HG03097 (cell line): Measurements from ENCODE around the gene TENT5A.

Experiments used
- ATAC-seq: cut with Tn5 transposase; IDR thresholded peaks from one replicate; pipeline ENCODE4 v1.9.1; 2021; ENCODE audit not compliant: unreplicated experiment, low FRiP score

TENT5A gene

GRCh38 chr6:81772741-81773140, 20.3 kb upstream of the TENT5A start:
- ATAC-seq: peak; percentile 98

- no peak for ATAC-seq
Observed at GRCh38 chr6:81771097-81771496, 18.6 kb upstream of the TENT5A start.

GRCh38 chr6:81770381-81770780, 17.9 kb upstream of the TENT5A start:
- no peak for ATAC-seq

GRCh38 chr6:81769824-81770223, 17.3 kb upstream of the TENT5A start:
- no peak for ATAC-seq

GRCh38 chr6:81768150-81768942, 15.9 kb upstream of the TENT5A start:
- ATAC-seq: no peak

- no peak for ATAC-seq
Observed at GRCh38 chr6:81767163-81767891, 14.8 kb upstream of the TENT5A start.

GRCh38 chr6:81766482-81767069, 14.1 kb upstream of the TENT5A start:
- ATAC-seq: peak; percentile 72

- no peak for ATAC-seq
Observed at GRCh38 chr6:81764531-81764930, 12.1 kb upstream of the TENT5A start.

- no peak for ATAC-seq
Observed at GRCh38 chr6:81763968-81764367, 11.5 kb upstream of the TENT5A start.

- no peak for ATAC-seq
Observed at GRCh38 chr6:81763051-81763450, 10.6 kb upstream of the TENT5A start.

GRCh38 chr6:81762606-81763005, 10.1 kb upstream of the TENT5A start:
- ATAC-seq: no peak

GRCh38 chr6:81762132-81762531, 9.7 kb upstream of the TENT5A start:
- no peak for ATAC-seq

- no peak for ATAC-seq
Observed at GRCh38 chr6:81761197-81761596, 8.7 kb upstream of the TENT5A start.

GRCh38 chr6:81759782-81760181, 7.3 kb upstream of the TENT5A start:
- no peak for ATAC-seq

GRCh38 chr6:81758221-81758620, 5.7 kb upstream of the TENT5A start:
- ATAC-seq: no peak

GRCh38 chr6:81756690-81757089, 4.2 kb upstream of the TENT5A start:
- no peak for ATAC-seq

GRCh38 chr6:81755551-81755950, 3.1 kb upstream of the TENT5A start:
- no peak for ATAC-seq

- ATAC-seq: no peak
Observed at GRCh38 chr6:81754906-81755305, 2.4 kb upstream of the TENT5A start.

GRCh38 chr6:81753711-81754577, 1.5 kb upstream of the TENT5A start:
- ATAC-seq: peak; percentile 43

GRCh38 chr6:81752921-81753710, 635 bp upstream of the TENT5A start:
- ATAC-seq: peak; percentile 44
